IPS DF 6.9 (cell line): ENCODE data around the gene HRAS.
"Not testable (repeated sequence)": the region's sequence is repeated elsewhere in the genome, so short reads cannot be mapped to it uniquely, and the experiment has no call there.

Source experiments
- DNase-seq: peaks from one replicate; pipeline ENCODE4 v3.0.0-alpha.2; 2013; ENCODE audit warnings: low read depth, low spot score
- H3K27ac ChIP-seq: one replicate; pipeline ENCODE4 v1.5.1; 2013; ENCODE audit warnings: low read length, control low read depth
- H3K27me3 ChIP-seq: 2 replicates; pipeline ENCODE4 v1.6.1; 2013; ENCODE audit warnings: mild to moderate bottlenecking, low read length; ENCODE audit not compliant: control insufficient read depth, insufficient read depth
- H3K36me3 ChIP-seq: 2 replicates; pipeline ENCODE4 v1.6.1; 2013; ENCODE audit warnings: low read length; ENCODE audit not compliant: control insufficient read depth, insufficient read depth
- H3K4me1 ChIP-seq: 2 replicates; pipeline ENCODE4 v1.6.1; 2013; ENCODE audit warnings: low read length; ENCODE audit not compliant: control insufficient read depth, insufficient read depth
- H3K4me3 ChIP-seq: 2 replicates; pipeline ENCODE4 v1.5.1; 2013; ENCODE audit warnings: mild to moderate bottlenecking, low read length
- H3K9me3 ChIP-seq: 2 replicates; pipeline ENCODE4 v1.6.1; 2013; ENCODE audit warnings: low read length, inconsistent platforms; ENCODE audit not compliant: control insufficient read depth, insufficient read depth
- WGBS: extraction: QIAGEN DNeasy Blood & Tissue Kit; methylation state at CpG from one replicate; pipeline ENCODE4 v1.1.7; 2013; ENCODE audit warnings: mixed read lengths, missing lambda C conversion rate; ENCODE audit not compliant: insufficient read length, insufficient coverage; 5-methylcytosine and 5-hydroxymethylcytosine counted together

Gene HRAS

DNA sequence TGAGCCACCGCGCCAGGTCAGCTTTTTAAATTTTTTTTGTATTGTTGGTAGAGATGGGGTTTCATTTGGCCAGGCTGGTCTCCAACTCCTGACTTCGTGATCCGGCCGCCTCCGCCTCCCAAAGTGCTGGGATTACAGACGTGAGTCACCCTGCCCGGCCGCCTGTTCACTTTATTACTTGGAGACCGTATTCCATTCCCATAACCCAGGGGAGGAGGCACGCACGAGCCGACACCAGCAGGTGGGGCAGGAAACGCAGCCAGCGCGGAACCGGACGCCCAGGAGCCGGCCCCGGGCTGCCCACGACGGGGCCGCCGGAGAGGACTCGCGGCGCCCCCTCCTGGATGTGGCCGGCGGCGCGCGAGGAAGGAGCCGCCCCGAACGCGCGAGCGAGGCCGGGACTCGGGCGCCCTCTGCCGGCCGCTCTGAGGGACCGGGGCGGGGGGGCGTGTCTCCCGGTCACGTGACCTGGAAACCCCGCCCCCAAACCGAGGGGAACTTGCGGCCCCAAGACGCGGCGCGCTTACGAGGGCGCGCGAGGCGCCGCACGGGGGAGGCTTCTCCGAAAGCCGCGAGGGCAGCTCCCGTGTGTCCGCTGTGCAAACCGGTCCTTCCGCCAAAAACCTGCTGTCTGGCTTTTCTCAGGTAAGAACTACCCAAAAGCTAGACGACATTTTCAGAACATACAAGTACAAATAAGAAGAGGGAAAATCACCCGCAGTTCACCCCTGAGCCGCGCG lies 16.7 kb downstream of the HRAS start:
- Histone ChIP-seq H3K27ac (no peak overlapping the region), H3K4me3 (0 out of 2 replicates have a peak overlapping the region, but pooled peaks have one; percentile 8), H3K9me3 (no peaks in the 10 kb centered on the region), H3K27me3 (no peaks in the 10 kb centered on the region), H3K4me1 (no peaks in the 10 kb centered on the region), H3K36me3 (no peaks in the 10 kb centered on the region)
- DNase-seq, result no peak
- WGBS, result no CpG with 5 or more reads among the region's 74 CpGs

DNA sequence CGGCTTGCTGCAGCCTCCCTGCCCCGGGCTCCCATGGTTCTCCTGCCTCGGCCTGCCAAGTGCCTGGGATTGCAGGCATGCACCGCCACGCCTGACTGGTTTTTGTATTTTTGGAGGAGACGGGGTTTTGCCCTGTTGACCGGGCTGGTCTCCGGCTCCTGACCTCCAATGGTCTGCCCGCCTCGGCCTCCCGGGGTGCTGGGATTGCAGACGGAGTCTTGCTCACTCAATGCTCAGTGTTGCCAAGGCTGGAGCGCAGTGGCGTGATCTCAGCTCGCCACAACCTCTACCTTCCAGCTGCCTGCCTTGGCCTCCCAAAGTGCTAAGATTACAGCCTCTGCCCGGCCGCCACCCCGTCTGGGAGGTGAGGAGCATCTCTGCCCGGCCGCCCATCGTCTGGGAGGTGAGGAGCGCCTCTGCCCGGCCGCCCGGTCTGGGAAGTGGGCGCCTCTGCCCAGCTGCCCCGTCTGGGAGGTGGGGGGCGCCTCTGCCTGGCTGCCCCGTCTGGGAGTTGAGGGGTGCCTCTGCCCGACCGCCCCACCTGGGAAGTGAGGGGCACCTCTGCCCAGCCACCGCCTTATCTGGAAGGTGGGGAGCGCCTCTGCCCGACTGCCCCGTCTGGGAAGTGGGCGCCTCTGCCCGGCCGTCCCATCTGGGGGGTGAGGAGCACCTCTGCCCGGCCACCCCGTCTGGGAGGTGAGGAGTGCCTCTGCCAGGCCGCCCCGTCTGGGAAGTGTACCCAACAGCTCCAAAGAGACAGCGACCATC lies 18.3 kb downstream of the HRAS start:
- H3K9me3 ChIP-seq, H3K36me3 ChIP-seq, H3K4me1 ChIP-seq, DNase-seq, H3K4me3 ChIP-seq, H3K27me3 ChIP-seq, H3K27ac ChIP-seq: not testable (repeated sequence)
- WGBS, result no CpG with 5 or more reads among the region's 43 CpGs

DNA sequence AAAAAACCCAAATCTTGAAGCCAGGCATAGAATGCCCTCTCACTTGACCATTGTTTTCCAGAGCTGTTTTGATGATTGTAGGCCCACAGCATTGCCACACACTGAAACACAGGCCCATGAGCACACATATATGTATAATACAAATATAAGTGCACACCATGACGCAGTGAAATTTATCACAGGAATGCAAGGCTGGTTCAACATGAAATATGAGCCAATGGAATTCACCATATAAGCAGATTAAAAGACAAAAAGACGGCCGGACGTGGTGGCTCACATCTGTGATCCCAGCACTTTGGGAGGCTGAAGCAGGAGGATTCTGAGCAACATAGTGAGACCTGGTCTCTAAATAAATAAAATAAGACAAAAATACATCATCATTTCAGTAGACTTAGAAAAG lies 19.0 kb downstream of the HRAS start:
- no peaks in the 10 kb centered on the region for H3K4me1 ChIP-seq
- WGBS, result no CpG with 5 or more reads among the region's 4 CpGs
- no peaks in the 10 kb centered on the region for H3K9me3 ChIP-seq
- H3K27ac ChIP-seq, result no peak overlapping the region
- DNase-seq, result no peak
- H3K4me3 ChIP-seq, result no peak overlapping the region
- H3K36me3 ChIP-seq, result no peaks in the 10 kb centered on the region
- no peaks in the 10 kb centered on the region for H3K27me3 ChIP-seq

DNA sequence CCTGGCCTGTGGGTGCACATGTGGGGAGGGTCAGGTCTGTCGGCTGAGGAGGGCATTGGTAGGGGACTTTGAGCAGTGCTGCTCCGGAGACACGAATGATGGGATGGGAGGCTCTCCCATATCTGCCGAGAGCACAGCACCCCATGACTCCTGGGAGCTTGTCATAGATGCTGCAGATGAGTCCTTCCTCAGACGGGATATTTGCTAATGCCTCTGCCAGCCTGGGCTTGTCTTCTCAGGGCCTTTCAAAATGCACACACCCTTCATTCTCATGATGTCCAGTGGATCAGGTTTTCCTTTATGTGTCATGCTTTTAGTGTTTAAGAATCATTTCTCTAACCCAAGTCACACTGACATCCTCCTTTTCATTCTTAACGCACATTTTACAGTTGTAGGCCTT lies 20.2 kb downstream of the HRAS start:
- H3K4me1 ChIP-seq, result no peaks in the 10 kb centered on the region
- DNase-seq, result no peak
- H3K27ac ChIP-seq, result no peak overlapping the region
- no peak overlapping the region for H3K4me3 ChIP-seq
- H3K9me3 ChIP-seq, result no peaks in the 10 kb centered on the region
- H3K36me3 ChIP-seq, result no peaks in the 10 kb centered on the region
- H3K27me3 ChIP-seq, result no peaks in the 10 kb centered on the region
- no CpG with 5 or more reads among the region's 6 CpGs for WGBS

DNA sequence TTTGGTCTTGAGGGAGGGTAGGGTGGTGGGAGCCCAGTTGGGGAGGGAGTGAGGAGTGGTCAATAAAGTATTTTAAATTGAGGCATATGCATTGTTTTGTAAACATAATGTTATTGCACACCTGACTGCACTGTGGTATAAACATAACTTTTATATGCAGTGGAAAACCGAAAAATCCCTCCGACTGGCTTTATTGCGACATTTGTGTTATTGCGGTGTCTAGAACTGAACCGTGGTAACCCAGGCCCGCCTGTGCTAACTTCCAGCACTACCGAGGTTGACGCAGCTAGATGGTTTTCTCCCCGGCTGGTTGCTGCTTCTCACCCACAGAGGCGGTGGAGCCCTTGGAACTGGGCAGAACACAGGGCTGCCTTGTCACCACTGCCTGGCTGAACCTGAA lies 20.8 kb downstream of the HRAS start:
- Histone ChIP-seq H3K4me1 (no peaks in the 10 kb centered on the region), H3K27me3 (no peaks in the 10 kb centered on the region), H3K27ac (no peak overlapping the region), H3K9me3 (no peaks in the 10 kb centered on the region), H3K36me3 (no peaks in the 10 kb centered on the region), H3K4me3 (no peak overlapping the region)
- WGBS, result no CpG with 5 or more reads among the region's 10 CpGs
- no peak for DNase-seq

DNA sequence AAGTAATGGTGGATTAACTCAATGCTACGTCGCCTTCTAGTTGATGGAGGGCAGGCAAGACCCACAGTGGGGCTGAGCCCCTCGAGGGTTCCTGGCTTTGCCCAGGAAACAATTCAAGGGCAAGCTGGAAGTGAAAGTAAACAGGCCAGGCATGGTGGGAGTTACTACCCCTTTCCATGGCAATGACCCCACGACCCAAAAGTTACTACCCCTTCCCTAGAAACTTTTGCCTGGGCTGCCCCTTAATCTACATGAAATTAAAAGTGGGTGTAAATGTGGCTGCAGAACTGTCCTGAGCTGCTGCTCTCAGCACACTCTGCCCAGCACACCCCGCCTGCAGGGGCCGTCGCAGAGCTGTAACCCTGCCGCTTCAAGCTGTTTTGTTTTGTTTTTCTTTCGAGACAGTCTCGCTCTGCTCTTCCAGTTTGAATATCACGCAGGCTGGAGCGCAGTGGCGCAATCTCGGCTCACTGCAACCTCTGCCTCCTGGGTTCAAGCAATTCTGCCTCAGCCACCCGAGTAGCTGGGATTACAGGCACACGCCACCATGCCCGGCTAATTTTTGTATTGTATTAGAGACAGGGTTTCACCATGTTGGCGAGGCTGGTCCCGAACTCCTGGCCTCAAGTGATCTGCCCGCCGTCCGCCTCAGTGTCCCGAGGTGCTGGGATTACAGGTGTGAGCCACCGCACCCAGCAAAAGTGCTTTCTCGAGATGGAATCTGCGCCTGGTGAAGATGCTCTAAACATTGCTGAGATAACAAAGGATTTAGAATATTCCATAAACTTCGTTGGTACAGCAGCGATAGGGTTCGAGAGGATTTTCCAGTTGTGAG lies 22.4 kb downstream of the HRAS start:
- Histone ChIP-seq H3K36me3 (no peaks in the 10 kb centered on the region), H3K27me3 (no peaks in the 10 kb centered on the region), H3K9me3 (no peaks in the 10 kb centered on the region), H3K4me1 (no peaks in the 10 kb centered on the region), H3K27ac (no peak overlapping the region), H3K4me3 (no peak overlapping the region)
- DNase-seq, result no peak
- WGBS, result no CpG with 5 or more reads among the region's 29 CpGs

DNA sequence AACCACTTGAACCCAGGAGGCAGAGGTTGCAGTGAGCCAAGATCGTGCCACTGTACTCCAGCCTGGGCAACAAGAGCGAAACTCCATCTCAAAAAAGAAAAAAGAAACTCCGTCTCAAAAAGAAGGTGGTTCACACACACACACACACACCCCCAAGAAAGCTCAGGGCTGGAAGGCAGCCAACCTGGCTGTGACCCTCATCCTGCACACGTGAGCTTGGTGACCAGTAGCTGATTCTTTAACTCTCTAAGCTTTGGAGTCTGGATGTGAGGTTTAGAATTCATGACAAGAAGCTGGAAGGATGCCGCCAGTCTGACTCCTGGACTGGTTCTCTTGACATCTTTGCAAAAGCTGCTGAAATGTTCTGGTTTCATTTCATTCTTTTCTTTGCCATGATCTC lies 26.4 kb downstream of the HRAS start:
- Histone ChIP-seq H3K27me3 (no peaks in the 10 kb centered on the region), H3K4me3 (no peak overlapping the region), H3K36me3 (no peaks in the 10 kb centered on the region), H3K27ac (no peak overlapping the region), H3K4me1 (no peaks in the 10 kb centered on the region), H3K9me3 (no peaks in the 10 kb centered on the region)
- DNase-seq, result no peak
- no CpG with 5 or more reads among the region's 5 CpGs for WGBS

DNA sequence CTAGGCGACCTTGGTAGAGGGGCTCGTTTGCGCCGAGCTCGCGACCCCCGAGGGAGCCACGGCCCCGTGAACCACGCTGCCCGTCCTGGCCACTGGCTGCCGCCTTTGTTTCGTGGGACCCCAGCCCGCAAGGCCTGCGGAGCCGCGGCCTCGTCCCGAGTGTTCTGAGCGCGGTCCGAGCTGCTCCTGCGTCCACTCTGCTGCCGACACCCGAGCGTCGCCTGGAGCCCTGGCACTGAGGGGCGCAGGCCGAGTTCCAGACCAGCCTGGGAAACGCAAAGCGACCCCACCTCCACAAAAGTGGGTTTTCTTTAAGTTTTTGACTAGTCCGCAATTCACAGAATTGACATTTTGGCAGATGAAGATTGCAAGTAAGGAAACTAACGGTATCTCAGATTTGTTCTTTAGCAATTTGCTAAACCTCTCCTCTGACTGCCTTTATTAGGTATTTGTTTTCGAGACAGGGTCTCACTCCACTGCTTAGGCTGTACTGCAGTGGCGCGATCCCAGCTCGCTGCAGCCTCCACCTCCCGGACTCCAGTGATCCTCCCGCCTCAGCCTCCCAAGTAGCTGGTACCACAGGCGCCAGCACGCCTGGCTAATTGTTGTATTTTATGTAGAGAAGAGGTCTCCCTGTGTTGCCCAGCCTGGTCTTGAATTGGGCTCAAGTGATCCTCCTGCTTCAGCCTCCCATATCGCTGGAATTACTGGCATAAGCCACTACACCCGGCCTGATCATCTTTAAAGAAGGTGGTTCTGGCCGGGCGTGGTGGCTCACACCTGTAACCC lies 27.5 kb downstream of the HRAS start:
- no peaks in the 10 kb centered on the region for H3K9me3 ChIP-seq
- DNase-seq, result no peak
- H3K27ac ChIP-seq, result no peak overlapping the region
- peak overlapping the region; percentile 59; the same call in 1 of the 2 replicates for H3K4me3 ChIP-seq
- H3K36me3 ChIP-seq, result no peaks in the 10 kb centered on the region
- WGBS, result no CpG with 5 or more reads among the region's 45 CpGs
- no peaks in the 10 kb centered on the region for H3K27me3 ChIP-seq
- H3K4me1 ChIP-seq, result no peaks in the 10 kb centered on the region

DNA sequence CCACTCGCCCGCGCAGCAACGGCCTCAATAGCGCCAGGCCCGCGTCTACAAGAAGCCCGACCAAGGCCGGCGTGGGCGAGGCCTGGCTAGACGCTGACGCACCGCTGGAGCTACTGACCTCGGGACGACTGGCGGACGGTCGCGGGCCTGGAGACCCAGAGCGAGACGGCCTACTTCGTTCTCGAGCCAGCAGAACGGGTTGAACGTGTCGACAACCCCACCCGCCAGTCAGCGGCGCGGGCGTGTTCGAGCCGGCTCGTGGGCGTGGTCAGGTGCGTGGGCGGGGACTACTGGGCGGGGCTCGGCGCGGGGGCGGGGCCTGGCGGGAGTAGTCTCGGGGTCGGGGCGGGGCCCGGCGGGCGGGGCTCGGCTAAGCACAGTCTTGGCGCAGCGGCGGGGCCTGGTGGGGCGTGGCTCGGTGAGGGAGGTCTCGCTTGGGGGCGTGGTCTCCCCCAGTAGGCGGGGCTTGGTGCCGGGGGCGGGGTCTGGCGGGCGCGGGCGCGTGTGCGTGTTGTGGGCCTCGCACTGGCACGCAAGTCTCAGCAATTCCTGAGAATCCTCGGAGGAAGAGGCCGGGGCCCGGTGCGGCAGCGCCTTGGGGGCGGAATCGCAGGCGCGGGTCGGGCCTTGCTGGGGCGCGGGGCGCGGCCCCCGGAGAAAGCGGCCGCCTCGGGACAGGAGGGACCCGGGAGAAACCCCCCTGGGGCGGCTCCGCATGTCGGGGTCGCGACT lies 28.2 kb downstream of the HRAS start, which contains the start of gene RNH1:
Gene RNH1 (minus strand): TSS at position 248 of the 732 bp plus-strand sequence. CDS start 5,080 bp downstream, outside the sequence.
- Histone ChIP-seq H3K4me3 (peak within 1 kb of the TSS; percentile 72), H3K27me3 (no peaks in the 10 kb centered on the region), H3K27ac (no peak within 1 kb of the TSS), H3K9me3 (no peaks in the 10 kb centered on the region), H3K4me1 (no peaks in the 10 kb centered on the region), H3K36me3 (no peaks in the 10 kb centered on the region)
- WGBS, result no CpG with 5 or more reads among the region's 93 CpGs
- DNase-seq, result peak; percentile 41
